Measurements from ENCODE around the gene KRTAP12-2. TPM values are rescaled to one million over a fixed set of nuclear protein-coding genes. Genes with fewer than 3 reads are reported as not detected.

KRTAP12-2 gene
- polyA plus RNA-seq (2011; rRNA removed) (not detected in 2 replicates), polyA minus RNA-seq (2011; rRNA and poly(A)+ RNA removed) (not detected in 2 replicates)

- DNase-seq (ENCODE audit: low read depth, low spot score): no peak
- no peak within 1 kb of the TSS for H3K4me3 ChIP-seq (ENCODE audit: low read depth, low read length)
- no peaks in the 10 kb centered on the region; the same call in 1 of the 2 replicates for H3K9me3 ChIP-seq (ENCODE audit: control insufficient read depth, insufficient read depth, low read length)
- ChIA-PET CTCF (no interaction called here), POLR2A (no interaction called here)
- H3K27me3 ChIP-seq (ENCODE audit: control insufficient read depth, insufficient read depth, low read length): peaks cover 2% of the 10 kb centered on the region
- no peak within 1 kb of the TSS for H3K27ac ChIP-seq (ENCODE audit: low read depth, low read length)
- no peak for TF ChIP-seq CTCF (IDR thresholded peaks at IDR 0.05; ENCODE audit: low read depth, low read length)
These were observed at the start of gene KRTAP12-2 for GRCh38 chr21:44666401-44667320. KRTAP12-2 (minus strand) TSS chr21:44666927; CDS start chr21:44666886, 41 bp downstream.

- H3K27me3 ChIP-seq (ENCODE audit: control insufficient read depth, insufficient read depth, low read length): peaks cover 59% of the 10 kb centered on the region
- CTCF ChIA-PET: no interaction called here
- H3K27ac ChIP-seq (ENCODE audit: low read depth, low read length): no peak overlapping the region
- TF ChIP-seq CTCF (IDR thresholded peaks at IDR 0.05; ENCODE audit: low read depth, low read length): no peak
- DNase-seq (ENCODE audit: low read depth, low spot score): no peak
- H3K9me3 ChIP-seq (ENCODE audit: control insufficient read depth, insufficient read depth, low read length): no peaks in the 10 kb centered on the region; the same call in 1 of the 2 replicates
- POLR2A ChIA-PET: no interaction called here
- no peak overlapping the region for H3K4me3 ChIP-seq (ENCODE audit: low read depth, low read length)
These were observed 48.2 kb upstream of the KRTAP12-2 start for GRCh38 chr21:44714905-44715304.

GRCh38 chr21:44713846-44714245, 47.1 kb upstream of the KRTAP12-2 start:
- Histone ChIP-seq H3K27ac (ENCODE audit: low read depth, low read length) (no peak overlapping the region), H3K9me3 (ENCODE audit: control insufficient read depth, insufficient read depth, low read length) (no peaks in the 10 kb centered on the region; the same call in 1 of the 2 replicates), H3K27me3 (ENCODE audit: control insufficient read depth, insufficient read depth, low read length) (peaks cover 64% of the 10 kb centered on the region), H3K4me3 (ENCODE audit: low read depth, low read length) (no peak overlapping the region)
- ChIA-PET POLR2A (no interaction called here), CTCF (no interaction called here)
- DNase-seq (ENCODE audit: low read depth, low spot score): no peak
- no peak for TF ChIP-seq CTCF (IDR thresholded peaks at IDR 0.05; ENCODE audit: low read depth, low read length)

- TF ChIP-seq CTCF (IDR thresholded peaks at IDR 0.05; ENCODE audit: low read depth, low read length): no peak
- CTCF ChIA-PET: no interaction called here
- Histone ChIP-seq H3K27me3 (ENCODE audit: control insufficient read depth, insufficient read depth, low read length) (peaks cover 65% of the 10 kb centered on the region), H3K9me3 (ENCODE audit: control insufficient read depth, insufficient read depth, low read length) (no peaks in the 10 kb centered on the region; the same call in 1 of the 2 replicates), H3K27ac (ENCODE audit: low read depth, low read length) (no peak overlapping the region), H3K4me3 (ENCODE audit: low read depth, low read length) (no peak overlapping the region)
- POLR2A ChIA-PET: no interaction called here
- no peak for DNase-seq (ENCODE audit: low read depth, low spot score)
These were observed 46.4 kb upstream of the KRTAP12-2 start for GRCh38 chr21:44713130-44713529.

Measured in AG04450 (cell line).